Brain microvascular endothelial cell (primary cell): ENCODE results near the gene UBE2E2.

ENCODE experiments used
- DNase-seq: peaks from one replicate; pipeline ENCODE4 v3.0.0-alpha.2; 2020
- H3K27ac ChIP-seq: fragments of 250-450 bp; sonication (Bioruptor Pico); 2 replicates; pipeline ENCODE4 v1.5.1; 2020; ENCODE audit warnings: mild to moderate bottlenecking, moderate library complexity
- H3K27me3 ChIP-seq: fragments of 250-450 bp; sonication (Bioruptor Pico); replicated peaks from 2 replicates; pipeline ENCODE4 v1.5.1; 2020; ENCODE audit warnings: mild to moderate bottlenecking
- H3K36me3 ChIP-seq: fragments of 250-450 bp; sonication (Bioruptor Pico); replicated peaks from 2 replicates; pipeline ENCODE4 v1.5.1; 2020; ENCODE audit warnings: mild to moderate bottlenecking
- H3K4me3 ChIP-seq: 2 replicates; pipeline ENCODE4 v1.5.1; 2011; ENCODE audit warnings: low read depth, mild to moderate bottlenecking, control low read depth, low read length, moderate library complexity
- CTCF ChIP-seq: IDR thresholded peaks from 2 replicates; pipeline ENCODE4 v1.5.1; 2011; ENCODE audit warnings: low read depth, mild to moderate bottlenecking, moderate library complexity, low read length, control low read depth, inconsistent platforms; ENCODE audit errors: missing control alignments
- in situ Hi-C: cut with HindIII; loops from 2 replicates; pipeline ENCODE4 v1.10.0; 2017; ENCODE audit warnings: low sequenced_read_pairs, low pct_ligation_motif_present

The UBE2E2 gene

GRCh38 chr3:23294770-23295387, 91.8 kb downstream of the UBE2E2 start:
- no peak overlapping the region for H3K4me3 ChIP-seq
- in situ Hi-C loops = no loop called here
- H3K27me3 ChIP-seq = no peaks in the 10 kb centered on the region
- DNase-seq = no peak
- TF ChIP-seq CTCF = no peak
- H3K27ac ChIP-seq = no peak overlapping the region
- no peaks in the 10 kb centered on the region for H3K36me3 ChIP-seq

DNA sequence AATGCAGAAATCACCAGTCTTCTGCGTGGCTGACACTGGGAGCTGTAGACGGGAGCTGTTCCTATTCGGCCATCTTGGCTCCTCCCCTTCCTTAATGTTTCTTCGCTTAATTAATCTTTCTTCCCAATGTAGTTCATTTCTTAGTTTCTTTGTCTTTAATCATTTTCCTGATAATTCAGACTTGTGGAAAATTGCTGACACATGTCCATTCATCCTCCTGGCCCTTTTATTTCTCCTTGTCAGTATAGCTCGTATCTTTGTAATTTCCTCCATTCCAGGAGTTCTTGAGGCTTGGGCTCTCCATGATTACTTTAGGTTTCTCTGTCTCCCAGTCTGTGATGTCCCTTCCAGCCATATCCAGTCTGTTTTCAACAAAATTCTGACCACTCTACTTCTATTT, 98.7 kb downstream of the UBE2E2 start:
- TF ChIP-seq CTCF = no peak
- H3K4me3 ChIP-seq = no peak overlapping the region
- no peaks in the 10 kb centered on the region for H3K27me3 ChIP-seq
- in situ Hi-C loops = no loop called here
- H3K27ac ChIP-seq = no peak overlapping the region
- no peak for DNase-seq
- H3K36me3 ChIP-seq = no peaks in the 10 kb centered on the region

- in situ Hi-C loops = no loop called here
- DNase-seq = no peak
- TF ChIP-seq CTCF = no peak
- Histone ChIP-seq H3K4me3 (no peak overlapping the region), H3K27me3 (no peaks in the 10 kb centered on the region), H3K27ac (no peak overlapping the region), H3K36me3 (no peaks in the 10 kb centered on the region)
Observed at GRCh38 chr3:23302271-23302670, 99.1 kb downstream of the UBE2E2 start.

- Histone ChIP-seq H3K27me3 (no peaks in the 10 kb centered on the region), H3K27ac (no peak overlapping the region), H3K36me3 (no peaks in the 10 kb centered on the region), H3K4me3 (no peak overlapping the region)
- in situ Hi-C loops = no loop called here
- TF ChIP-seq CTCF = no peak
- no peak for DNase-seq
Observed at GRCh38 chr3:23303601-23304217, 100.6 kb downstream of the UBE2E2 start.

DNA sequence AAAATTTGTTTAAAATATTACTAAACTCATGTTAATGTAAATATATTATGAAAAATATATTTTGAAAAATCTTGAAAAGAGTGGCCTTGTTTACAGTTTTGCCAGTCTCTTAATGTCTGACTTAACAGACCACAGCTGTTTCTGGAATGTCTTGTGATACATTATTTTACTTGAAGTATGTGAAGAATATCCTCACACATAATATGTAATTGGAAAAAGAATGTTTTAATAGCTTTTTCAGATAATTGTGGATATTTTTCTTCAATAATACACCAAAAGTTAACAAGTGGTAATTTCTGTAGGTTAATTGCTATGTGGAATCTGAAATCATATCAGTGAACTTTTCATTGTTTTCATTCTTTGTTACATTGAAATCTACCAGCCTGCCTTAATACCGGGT, 101.3 kb downstream of the UBE2E2 start:
- H3K27me3 ChIP-seq = no peaks in the 10 kb centered on the region
- TF ChIP-seq CTCF = no peak

More for the DNA sequence above, 101.3 kb downstream of the UBE2E2 start:
- no peak for DNase-seq
- Histone ChIP-seq H3K36me3 (no peaks in the 10 kb centered on the region), H3K4me3 (no peak overlapping the region), H3K27ac (no peak overlapping the region)
- in situ Hi-C loops = no loop called here
